Muscle layer of duodenum (tissue), 2 donors: Measurements from ENCODE around the gene SF3B3.

Experiments used
- H3K27ac ChIP-seq: one replicate; pipeline ENCODE4 v1.7.0; 2013; ENCODE audit warnings: mild to moderate bottlenecking, low read length
- H3K27me3 ChIP-seq: one replicate; pipeline ENCODE4 v1.7.0; 2013; ENCODE audit warnings: low read depth, mild to moderate bottlenecking, control low read depth, low read length
- H3K36me3 ChIP-seq, 2 donors: one replicate each; pipeline ENCODE4 v1.7.0; 2013; ENCODE audit warnings: low read length in 2 of 2, control low read depth in 1 of 2, mild to moderate bottlenecking in 1 of 2; ENCODE audit not compliant: insufficient read depth in 2 of 2, control insufficient read depth in 1 of 2
- H3K4me1 ChIP-seq, 2 donors: one replicate each; pipeline ENCODE4 v1.7.0; 2013; ENCODE audit warnings: low read length in 2 of 2, mild to moderate bottlenecking in 2 of 2, control low read depth in 1 of 2, moderate library complexity in 1 of 2; ENCODE audit not compliant: insufficient read depth in 2 of 2, control insufficient read depth in 1 of 2
- H3K4me3 ChIP-seq, 2 donors: one replicate each; pipeline ENCODE4 v1.7.0; 2013; ENCODE audit warnings: low read length in 2 of 2, low read depth in 1 of 2, mild to moderate bottlenecking in 1 of 2
- H3K9me3 ChIP-seq, 2 donors: one replicate each; pipeline ENCODE4 v1.7.0; 2013; ENCODE audit warnings: low read length in 2 of 2, control low read depth in 1 of 2, mild to moderate bottlenecking in 1 of 2; ENCODE audit not compliant: control insufficient read depth in 1 of 2
- donor health status: healthy.

The SF3B3 gene

DNA sequence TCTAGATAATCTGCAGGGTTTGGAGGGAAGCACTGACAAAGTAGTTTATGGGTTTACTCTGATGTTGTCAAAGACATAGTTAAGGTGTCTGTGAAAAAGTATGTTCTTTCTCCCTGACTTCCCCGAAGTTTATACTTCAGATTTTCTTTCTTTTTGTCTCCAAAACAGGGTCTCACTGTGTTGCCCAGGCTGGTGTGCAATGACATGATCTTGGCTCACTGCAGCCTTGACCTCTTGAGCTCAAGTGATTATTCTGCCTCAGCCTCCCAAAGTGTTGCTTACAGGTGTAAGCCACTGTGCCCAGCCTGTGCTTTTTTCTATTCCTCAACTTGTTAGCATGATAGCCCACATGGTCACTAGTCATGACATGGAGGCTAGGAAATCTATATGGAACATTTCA is 20.9 kb downstream of the SF3B3 start:
- Histone ChIP-seq H3K36me3 (peaks cover 55 to 84% of the 10 kb centered on the region in 2 donors), H3K4me1 (no peaks in the 10 kb centered on the region), H3K27me3 (no peaks in the 10 kb centered on the region), H3K4me3 (no peak overlapping the region), H3K27ac (no peak overlapping the region), H3K9me3 (no peaks in the 10 kb centered on the region)

DNA sequence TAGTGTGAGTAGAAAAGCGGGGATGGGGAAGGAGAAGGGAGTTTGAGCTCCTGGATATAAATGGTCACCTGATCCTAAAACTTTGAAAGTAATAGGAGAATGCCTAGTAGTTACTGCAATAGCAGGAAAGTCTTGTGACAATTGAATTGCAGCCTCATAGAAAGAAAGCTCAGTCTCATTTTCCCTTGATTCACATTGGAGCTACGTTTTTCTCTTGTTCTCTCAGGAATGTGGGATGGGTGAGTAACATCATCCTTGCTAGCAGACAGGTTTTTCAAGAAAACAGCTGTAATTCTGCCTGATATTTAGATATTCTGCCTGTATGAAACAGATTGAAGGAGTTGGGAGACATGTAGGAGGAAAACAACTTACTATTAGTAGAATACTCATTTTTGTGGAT is 25.3 kb downstream of the SF3B3 start:
- Histone ChIP-seq H3K27me3 (no peaks in the 10 kb centered on the region), H3K4me3 (no peak overlapping the region), H3K27ac (no peak overlapping the region), H3K9me3 (no peaks in the 10 kb centered on the region), H3K36me3 (peaks cover 62 to 86% of the 10 kb centered on the region in 2 donors), H3K4me1 (no peaks in the 10 kb centered on the region)

GRCh38 chr16:70550082-70550481 is 26.5 kb downstream of the SF3B3 start:
- H3K27me3 ChIP-seq: no peaks in the 10 kb centered on the region
- no peaks in the 10 kb centered on the region for H3K9me3 ChIP-seq
- H3K27ac ChIP-seq: no peak overlapping the region
- H3K4me3 ChIP-seq: no peak overlapping the region
- H3K36me3 ChIP-seq: peaks cover 64 to 87% of the 10 kb centered on the region in 2 donors
- no peaks in the 10 kb centered on the region for H3K4me1 ChIP-seq

DNA sequence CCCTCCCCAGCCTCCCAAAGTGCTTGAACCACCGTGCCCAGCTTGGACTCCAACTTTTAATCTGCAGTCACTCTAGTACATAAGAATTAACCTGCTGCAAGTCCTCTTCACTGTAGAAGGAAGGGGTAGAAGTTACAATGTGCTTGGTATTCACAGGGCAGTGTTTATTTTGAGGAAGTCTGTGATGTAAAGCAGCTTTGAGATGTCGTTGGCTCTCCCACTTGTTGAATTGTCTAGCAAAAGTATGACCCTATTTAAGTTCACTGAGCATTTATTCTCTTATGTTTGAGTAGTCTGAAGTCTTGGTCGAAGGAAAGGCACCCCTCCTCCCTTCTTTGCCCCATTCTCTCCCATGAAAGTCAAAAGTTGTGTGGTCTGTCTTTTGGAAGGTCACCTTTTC is 28.2 kb downstream of the SF3B3 start:
- H3K27me3 ChIP-seq: no peaks in the 10 kb centered on the region
- no peak overlapping the region for H3K4me3 ChIP-seq
- H3K9me3 ChIP-seq: no peaks in the 10 kb centered on the region
- H3K36me3 ChIP-seq: peaks cover 72 to 90% of the 10 kb centered on the region in 2 donors
- H3K4me1 ChIP-seq: no peaks in the 10 kb centered on the region
- no peak overlapping the region for H3K27ac ChIP-seq

GRCh38 chr16:70552675-70553074 is 29.1 kb downstream of the SF3B3 start:
- H3K27ac ChIP-seq: no peak overlapping the region
- H3K4me1 ChIP-seq: no peaks in the 10 kb centered on the region
- H3K4me3 ChIP-seq: no peak overlapping the region
- H3K36me3 ChIP-seq: peaks cover 80 to 95% of the 10 kb centered on the region in 2 donors
- H3K9me3 ChIP-seq: no peaks in the 10 kb centered on the region
- H3K27me3 ChIP-seq: no peaks in the 10 kb centered on the region

DNA sequence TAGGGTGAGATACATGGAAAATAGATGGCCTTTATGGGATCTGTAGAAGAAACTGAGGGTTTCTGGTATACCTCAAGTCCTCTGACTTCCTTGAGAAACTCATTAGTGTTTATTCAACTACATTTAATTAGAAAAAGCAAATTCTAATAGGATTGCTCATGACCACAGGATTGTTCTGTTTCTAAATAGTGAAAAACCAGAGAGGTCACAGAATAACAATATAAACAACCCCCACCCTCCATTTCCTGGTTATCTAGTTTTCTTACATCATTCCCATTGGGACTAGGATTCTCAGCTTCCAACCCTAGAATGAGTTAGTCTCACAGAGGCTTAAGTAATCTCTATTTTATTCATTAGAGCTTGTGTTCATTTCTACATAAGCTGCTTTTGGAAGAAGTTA is 30.0 kb downstream of the SF3B3 start:
- Histone ChIP-seq H3K9me3 (no peaks in the 10 kb centered on the region), H3K4me1 (no peaks in the 10 kb centered on the region), H3K36me3 (peaks cover 78 to 91% of the 10 kb centered on the region in 2 donors), H3K27me3 (no peaks in the 10 kb centered on the region), H3K27ac (no peak overlapping the region), H3K4me3 (no peak overlapping the region)

DNA sequence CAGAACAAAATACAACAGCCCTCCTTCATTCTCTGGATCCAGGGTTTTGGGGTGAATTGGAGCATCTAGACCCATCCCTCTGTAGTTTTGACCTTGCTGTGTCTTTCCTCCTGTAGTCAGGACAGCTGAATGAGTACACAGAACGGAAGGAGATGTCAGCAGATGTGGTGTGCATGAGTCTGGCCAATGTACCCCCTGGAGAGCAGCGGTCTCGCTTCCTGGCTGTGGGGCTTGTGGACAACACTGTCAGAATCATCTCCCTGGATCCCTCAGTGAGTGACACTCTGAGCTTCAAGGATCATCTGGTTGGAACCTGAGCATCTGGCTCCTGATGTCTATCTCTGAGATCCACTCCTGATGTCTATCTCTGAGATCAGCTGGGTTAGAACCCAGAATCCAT is 32.4 kb downstream of the SF3B3 start:
- no peaks in the 10 kb centered on the region for H3K27me3 ChIP-seq
- H3K4me3 ChIP-seq: no peak overlapping the region
- H3K4me1 ChIP-seq: no peaks in the 10 kb centered on the region
- no peaks in the 10 kb centered on the region for H3K9me3 ChIP-seq
- peaks cover 69 to 88% of the 10 kb centered on the region in 2 donors for H3K36me3 ChIP-seq
- no peak overlapping the region for H3K27ac ChIP-seq

GRCh38 chr16:70561623-70562022 is 38.0 kb downstream of the SF3B3 start:
- Histone ChIP-seq H3K9me3 (no peaks in the 10 kb centered on the region), H3K27me3 (no peaks in the 10 kb centered on the region), H3K4me3 (no peak overlapping the region), H3K4me1 (peaks cover 0 to 9% of the 10 kb centered on the region in 2 donors), H3K36me3 (peaks cover 77 to 91% of the 10 kb centered on the region in 2 donors), H3K27ac (no peak overlapping the region)

DNA sequence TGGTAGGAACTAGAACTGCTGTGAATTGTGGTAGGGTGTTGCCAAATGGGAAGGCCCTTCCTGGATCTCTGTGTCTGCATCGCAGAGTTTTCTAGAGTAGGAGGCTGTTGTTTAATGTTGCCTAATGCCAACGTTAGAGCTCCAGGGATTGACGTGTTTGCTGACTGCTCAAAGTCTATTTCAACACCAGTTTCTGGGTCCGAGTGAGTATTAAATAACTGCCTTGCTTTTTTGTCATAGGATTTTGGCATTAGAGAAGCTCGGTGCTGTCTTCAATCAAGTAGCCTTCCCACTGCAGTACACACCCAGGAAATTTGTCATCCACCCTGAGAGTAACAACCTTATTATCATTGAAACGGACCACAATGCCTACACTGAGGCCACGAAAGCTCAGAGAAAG is 40.0 kb downstream of the SF3B3 start:
- Histone ChIP-seq H3K27me3 (no peaks in the 10 kb centered on the region), H3K4me1 (peaks cover 0 to 9% of the 10 kb centered on the region in 2 donors), H3K27ac (no peak overlapping the region), H3K9me3 (no peaks in the 10 kb centered on the region), H3K4me3 (no peak overlapping the region), H3K36me3 (peaks cover 77 to 95% of the 10 kb centered on the region in 2 donors)

- Histone ChIP-seq H3K4me3 (no peak overlapping the region), H3K27me3 (no peaks in the 10 kb centered on the region), H3K27ac (no peak overlapping the region), H3K9me3 (no peaks in the 10 kb centered on the region), H3K36me3 (peaks cover 85 to 98% of the 10 kb centered on the region in 2 donors), H3K4me1 (peaks cover 0 to 9% of the 10 kb centered on the region in 2 donors)
These were observed 41.4 kb downstream of the SF3B3 start for GRCh38 chr16:70565053-70565452.

GRCh38 chr16:70568601-70569237 is 45.1 kb downstream of the SF3B3 start:
- peaks cover 83 to 89% of the 10 kb centered on the region in 2 donors for H3K36me3 ChIP-seq
- no peaks in the 10 kb centered on the region for H3K9me3 ChIP-seq
- H3K4me1 ChIP-seq: peaks cover 0 to 15% of the 10 kb centered on the region in 2 donors
- H3K27me3 ChIP-seq: no peaks in the 10 kb centered on the region
- no peak overlapping the region for H3K4me3 ChIP-seq
- no peak overlapping the region for H3K27ac ChIP-seq

DNA sequence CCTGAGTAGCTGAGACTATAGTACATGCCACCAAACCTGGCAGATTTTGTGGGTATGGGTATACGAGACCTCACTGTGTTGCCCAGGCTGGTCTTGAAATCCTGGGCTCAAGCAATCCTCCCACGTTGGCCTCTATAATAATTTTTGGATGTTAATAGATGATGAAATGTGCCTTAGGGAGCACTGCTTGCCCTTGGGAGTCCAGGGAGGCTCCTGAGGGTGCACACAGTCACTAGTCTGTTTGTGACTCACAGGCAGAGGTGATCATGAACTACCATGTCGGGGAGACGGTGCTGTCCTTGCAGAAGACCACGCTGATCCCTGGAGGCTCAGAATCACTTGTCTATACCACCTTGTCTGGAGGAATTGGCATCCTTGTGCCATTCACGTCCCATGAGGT is 46.1 kb downstream of the SF3B3 start:
- H3K4me1 ChIP-seq: peaks cover 0 to 22% of the 10 kb centered on the region in 2 donors
- H3K27me3 ChIP-seq: no peaks in the 10 kb centered on the region
- H3K4me3 ChIP-seq: no peak overlapping the region
- peaks cover 73 to 78% of the 10 kb centered on the region in 2 donors for H3K36me3 ChIP-seq
- no peak overlapping the region for H3K27ac ChIP-seq
- no peaks in the 10 kb centered on the region for H3K9me3 ChIP-seq
